Fibroblast of skin of back (primary cell): ENCODE data around the gene CDHR3.

Experiments
- DNase-seq: peaks from one replicate; pipeline ENCODE4 v3.0.0-alpha.2; 2013

Gene CDHR3

DNA sequence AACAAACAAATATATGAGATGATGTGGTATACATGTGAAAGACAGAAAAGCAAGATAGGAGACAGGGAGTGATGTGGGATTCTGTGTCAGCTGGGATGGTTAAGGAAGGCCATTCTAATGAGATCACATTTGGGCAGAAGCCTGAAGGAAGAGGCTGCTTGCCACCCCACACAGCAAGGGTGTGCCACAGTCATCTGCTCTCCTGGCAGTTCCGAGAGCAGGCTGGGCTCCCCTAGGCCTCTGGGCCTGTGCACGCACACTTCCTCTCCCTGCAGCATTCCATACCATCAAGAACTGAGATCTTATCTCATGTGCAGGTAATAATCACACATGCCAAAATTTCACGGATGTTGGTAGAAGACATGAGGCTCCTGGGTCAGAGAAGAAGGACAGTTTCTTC, 105.9 kb downstream of the CDHR3 start:
- DNase-seq: peak; percentile 44

DNA sequence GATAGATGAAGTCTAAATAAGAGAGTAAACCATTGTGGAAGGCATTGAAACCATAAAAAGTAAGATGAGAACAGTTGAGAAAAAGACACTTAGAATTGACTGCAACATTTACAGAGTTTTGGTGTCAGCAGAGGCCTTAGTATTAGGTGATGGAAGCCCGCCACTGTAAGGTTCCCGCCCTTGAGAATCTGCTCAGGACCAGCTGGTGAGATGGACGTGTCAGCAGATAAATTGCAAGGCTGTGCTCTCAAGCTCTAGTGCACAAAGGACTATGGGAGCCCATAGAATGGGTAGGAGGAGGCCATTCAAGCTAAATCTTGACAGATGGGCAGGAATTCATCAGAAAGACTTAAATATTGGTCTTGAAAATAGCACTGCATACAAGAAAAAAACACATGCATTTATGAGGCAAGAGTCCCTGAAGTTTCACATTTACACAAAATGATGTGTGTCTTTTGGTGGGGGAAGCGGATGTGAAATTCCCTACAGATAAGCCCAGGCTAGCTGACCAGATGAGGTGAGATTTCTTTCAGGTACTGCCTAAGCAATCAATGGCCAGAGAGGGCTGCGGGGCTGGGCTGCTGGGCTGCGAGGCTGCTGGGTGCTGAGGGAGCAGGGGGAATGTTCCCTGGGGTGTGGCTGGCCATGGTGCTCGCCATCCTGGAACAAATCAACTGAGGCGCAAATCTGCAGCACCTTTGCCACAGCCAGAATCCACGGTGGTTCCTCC, 106.6 kb downstream of the CDHR3 start:
- no peak for DNase-seq

DNA sequence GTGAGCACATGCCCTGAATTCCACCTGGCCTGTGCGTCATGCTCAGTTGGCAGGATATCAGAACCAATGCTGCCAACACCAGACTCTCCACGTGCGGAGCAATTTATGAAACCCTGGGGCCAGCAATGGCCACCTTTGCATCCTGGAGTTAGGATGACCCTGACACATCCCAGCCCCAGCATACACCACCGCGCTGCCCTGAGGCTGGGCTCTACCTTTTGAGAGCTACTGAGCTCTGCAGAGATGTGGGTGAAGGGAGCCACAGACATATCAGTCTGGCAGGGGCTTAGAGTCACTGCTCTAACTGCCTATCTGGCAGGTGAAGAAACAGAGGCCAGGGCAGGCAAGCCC, 107.1 kb downstream of the CDHR3 start:
- DNase-seq: no peak

DNA sequence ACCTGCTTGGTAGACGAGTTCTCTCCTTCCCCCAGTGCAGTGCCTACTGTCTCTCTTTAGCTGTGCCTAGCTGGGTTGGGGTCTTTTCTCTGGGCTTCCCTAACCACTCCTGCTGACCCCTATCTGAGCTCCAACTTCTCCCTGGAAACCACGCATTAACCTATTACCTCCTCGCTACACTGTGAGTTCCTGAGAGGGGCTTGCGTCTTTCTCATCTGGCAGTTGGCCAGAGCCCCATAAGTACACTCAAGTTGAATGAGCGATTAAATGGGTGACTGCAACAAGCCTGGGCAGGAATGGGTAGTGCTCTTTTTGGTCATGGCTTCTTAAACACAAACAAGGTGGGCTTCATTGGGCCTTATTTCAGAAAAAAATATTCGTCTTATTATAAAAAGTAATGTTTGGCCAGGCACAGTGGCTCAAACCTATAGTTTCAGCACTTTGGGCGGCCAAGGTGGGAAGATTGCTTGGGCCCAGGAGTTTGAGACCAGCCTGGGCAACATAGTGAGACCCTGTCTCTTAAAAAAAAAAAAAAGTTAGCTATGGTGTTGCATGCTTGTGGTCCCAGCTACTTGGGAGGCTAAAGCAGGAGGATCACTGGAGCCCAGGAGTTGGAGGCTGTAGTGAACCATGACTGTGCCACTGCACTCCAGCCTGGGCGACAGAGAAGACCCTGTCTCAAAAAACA, 107.6 kb downstream of the CDHR3 start:
- DNase-seq: no peak

DNA sequence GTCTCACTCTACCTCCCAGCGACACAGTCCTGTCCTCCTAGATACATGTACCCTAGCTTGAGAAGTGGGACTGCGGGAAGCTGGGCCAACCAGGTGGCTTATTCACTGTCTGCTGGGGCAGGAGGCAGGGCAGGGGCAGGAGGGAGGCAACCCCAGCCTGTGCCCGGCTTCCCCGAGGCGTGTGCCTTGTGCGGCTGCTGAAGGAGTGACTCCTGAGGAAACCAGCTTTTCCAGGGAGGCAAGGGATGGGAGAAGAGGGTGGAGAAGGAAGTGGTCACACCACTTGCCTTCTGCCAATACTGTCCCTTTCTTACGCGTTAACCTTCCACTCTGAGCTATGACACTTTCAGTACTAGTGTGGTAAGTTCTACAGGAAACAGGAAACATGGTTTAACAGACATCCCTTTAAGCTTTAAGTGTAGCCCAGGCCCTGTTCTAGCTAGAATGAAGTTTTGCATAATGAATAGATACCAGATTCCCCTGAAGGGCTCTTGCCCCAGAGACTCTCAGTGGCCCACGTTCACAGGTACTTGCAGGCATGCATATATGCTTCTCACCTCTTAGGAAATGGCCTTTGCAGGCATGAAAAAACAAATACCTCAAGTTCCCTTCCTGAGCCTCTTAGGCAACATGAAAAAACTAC, 108.4 kb downstream of the CDHR3 start:
- DNase-seq: no peak

DNA sequence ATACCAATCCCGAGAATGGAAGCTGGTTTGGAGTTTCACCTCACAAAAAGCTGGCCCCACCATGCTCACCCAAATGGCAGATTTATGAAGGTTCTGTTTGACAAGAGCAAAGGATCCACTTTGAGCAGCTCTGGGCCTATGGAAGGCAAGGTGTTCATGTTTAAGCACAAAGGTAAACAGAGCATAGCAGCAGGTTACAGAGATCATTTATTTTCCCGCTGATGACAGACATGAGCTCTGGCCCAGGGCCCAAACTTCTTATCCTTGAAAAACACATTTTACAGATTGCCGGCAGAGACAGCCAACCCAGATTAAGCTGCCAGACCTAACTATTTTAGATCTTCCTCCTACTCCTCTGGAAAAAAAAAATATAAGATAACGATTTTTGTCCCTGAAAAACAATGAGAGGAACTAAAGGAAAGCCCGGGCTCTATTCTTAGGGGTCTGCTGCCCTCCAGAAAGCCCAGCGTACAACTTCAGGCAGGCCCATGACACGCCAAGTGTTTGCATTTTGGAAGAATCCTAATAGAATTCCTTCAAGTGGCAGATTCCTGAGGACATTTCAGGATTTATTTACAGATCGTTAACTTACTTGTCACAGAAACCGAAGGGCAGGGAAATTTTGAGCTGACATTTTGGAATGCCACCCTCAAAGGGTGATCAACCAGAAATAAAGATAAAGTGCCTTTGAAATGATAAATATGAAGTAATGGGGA, 109.1 kb downstream of the CDHR3 start:
- DNase-seq: no peak

DNA sequence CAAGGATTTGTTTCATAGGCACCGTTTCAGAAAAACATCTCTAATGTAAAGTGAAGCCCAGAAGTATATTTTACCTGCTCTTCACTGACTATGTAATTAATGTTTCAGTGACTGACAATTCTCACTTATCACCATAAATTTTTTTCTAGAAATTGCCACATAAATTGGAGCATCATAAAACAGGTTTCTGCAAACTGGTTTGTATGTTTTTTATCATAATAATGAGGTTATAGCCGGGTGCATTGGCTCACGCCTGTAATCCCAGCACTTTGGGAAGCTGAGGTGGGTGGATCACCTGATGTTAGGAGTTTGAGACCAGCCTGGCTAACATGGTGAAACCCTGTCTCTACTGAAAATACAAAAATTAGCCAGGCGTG, 109.6 kb downstream of the CDHR3 start:
- DNase-seq: no peak

DNA sequence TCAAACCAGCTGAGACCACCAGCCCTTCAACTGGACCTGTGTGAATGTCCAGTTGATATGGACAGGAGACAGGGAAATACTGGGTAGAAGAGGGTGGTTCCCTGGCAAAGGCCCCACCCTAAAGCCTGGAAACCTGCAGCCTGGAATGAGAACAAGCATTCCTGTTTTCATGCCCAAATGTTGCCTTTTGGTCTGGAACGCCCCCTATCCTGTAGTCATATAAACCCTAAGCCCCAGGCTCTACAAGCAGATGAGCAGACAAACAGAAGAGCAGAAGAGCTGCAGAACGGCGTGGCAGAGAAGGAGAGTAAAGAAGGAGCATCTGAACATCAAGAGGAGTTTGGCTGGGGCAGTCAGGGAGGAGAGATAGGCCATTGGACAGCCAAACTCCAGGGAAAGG, 110.6 kb downstream of the CDHR3 start:
- no peak for DNase-seq

DNA sequence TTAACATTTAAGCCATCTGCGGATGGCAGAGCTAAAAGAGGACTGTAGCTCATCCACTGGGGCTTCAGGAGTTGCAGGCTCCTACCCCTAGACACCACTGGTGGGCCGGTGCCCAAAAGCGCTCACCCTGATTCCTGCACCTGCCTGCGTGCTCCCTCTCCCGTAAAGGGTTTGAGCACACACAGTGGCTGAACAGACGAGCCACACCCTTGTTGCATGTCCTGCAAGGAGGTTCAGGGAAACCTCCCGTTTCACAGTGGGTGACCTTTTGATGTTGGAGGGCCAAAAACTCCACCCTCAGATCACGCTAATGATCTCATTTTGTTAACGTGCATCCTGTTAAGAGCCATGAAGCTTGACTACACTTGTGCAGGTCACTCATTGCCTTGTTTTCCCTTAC, 111.2 kb downstream of the CDHR3 start:
- no peak for DNase-seq

DNA sequence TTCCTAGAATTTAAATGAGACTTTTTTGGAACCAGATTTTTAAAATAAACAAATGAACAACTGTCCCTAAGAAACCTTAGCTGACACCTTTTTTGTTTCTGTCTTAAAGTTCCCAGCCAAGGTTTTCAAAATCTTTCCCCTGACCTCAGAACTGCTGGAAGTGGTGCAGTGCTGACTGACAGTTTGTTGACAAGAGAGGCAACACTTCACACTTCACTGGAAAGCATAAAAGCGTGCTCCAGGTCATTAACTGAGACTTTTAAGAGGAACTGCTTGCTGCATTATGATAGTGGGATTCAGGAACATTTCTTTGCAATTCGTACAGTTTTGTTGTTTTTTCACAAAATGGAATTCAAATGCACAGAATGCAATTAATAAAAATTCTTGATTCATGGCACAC, 112.9 kb downstream of the CDHR3 start:
- DNase-seq: no peak

DNA sequence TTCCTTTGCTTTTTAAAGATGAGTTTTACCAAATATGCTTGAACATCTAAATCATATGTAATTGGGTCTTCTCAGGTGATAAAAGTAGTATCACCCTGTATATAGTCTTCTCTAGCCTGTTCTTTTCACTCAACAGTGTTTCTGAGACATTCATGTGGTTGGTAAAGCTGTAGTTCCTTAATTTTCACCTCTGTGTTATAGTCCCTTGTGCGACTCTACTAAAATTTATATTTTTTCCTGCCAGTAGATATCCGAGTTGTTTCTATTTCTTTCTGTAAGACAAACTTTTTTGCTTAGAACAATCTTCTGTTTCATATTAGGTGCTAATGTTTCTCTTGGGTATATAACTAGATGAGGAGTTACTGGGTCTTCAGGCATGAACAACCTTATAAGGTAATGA, 113.5 kb downstream of the CDHR3 start:
- no peak for DNase-seq

DNA sequence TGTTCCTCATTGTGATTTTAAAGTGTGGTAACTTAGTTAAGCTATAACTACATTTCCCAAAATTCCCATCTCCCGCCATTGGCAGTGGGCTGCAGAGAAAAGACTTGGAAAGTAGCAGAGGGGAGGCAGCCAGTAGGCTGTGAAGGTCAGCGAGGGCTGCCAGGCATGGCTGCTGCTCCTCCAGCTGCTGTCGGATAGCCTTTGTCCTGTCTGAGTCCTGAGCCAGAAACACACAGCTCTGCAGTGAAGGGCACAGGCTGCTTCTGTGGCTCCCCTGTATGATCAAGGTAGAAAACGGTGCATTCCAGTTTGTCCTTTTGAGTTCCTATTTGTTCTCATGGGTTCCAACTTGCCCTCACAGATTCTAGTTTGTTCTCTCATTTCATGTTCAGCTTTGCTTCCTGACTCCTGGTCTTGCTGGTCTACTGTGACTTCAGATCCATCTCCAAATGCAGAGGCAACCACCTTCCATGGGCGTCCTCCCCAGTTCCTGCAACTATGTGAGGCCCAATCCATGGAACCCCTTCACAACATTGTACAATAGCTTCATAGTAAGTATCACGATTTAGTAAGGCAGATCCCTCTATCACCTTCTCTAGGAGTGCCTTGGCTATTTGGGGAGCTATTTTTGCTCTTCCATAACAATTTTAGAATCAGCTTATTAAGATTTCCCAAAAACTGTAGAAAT, 117.4 kb downstream of the CDHR3 start:
- DNase-seq: no peak

DNA sequence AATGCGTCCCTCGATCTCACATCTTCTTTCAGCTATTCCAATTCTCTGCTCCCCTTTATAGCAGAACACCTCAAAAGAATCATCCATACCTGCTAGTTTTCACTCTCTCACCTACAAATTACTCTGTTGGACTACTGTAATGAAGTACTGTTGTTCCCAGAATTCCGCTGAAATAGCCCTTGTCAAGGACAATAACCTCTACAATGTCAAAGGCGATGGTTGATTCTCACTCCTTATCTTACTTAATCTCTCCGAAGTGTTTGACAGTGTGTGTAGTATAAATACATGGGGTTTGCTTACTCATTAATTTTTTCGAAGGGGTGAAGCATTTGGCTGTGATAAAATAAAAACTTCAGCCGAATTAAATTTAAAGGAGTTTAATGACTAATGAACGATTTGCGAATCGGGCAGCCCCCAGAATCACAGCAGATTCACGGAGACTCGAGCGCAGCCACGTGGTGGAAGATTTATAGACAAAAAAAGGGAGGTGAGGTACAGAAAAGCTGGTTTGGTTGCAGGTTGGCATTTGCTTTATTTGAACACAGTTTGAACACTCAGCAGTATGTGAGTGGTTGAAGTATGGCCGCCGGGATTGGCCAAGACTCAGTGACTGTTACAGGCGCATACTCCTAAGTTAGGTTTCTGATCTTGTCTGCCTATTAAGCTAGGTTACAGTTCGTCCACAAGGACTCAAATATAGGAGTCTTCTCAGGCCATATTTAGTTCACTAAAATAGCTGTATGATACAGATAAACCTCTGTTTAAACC, 119.2 kb downstream of the CDHR3 start:
- DNase-seq: no peak
